ENCODE measurements around the gene FRRS1L.

Gene FRRS1L

GRCh38 chr9:109190151-109190550 is 23.1 kb upstream of the FRRS1L start:
- Histone ChIP-seq H3K27ac (no peak overlapping the region), H3K4me3 (no peak overlapping the region)
- no peak for DNase-seq (ENCODE audit: low spot score)
- TF ChIP-seq CTCF (IDR thresholded peaks at IDR 0.05) = no peak

GRCh38 chr9:109186857-109187520 is 19.9 kb upstream of the FRRS1L start:
- no peak overlapping the region for H3K4me3 ChIP-seq
- no peak for TF ChIP-seq CTCF (IDR thresholded peaks at IDR 0.05)
- H3K27ac ChIP-seq = no peak overlapping the region
- DNase-seq (ENCODE audit: low spot score) = no peak

GRCh38 chr9:109182940-109183798 is 16.1 kb upstream of the FRRS1L start:
- TF ChIP-seq CTCF (IDR thresholded peaks at IDR 0.05) = no peak
- Histone ChIP-seq H3K27ac (no peak overlapping the region), H3K4me3 (no peak overlapping the region)
- no peak for DNase-seq (ENCODE audit: low spot score)

GRCh38 chr9:109182550-109182939 is 15.5 kb upstream of the FRRS1L start:
- no peak for TF ChIP-seq CTCF (IDR thresholded peaks at IDR 0.05)
- H3K27ac ChIP-seq = no peak overlapping the region
- no peak overlapping the region for H3K4me3 ChIP-seq
- no peak for DNase-seq (ENCODE audit: low spot score)

GRCh38 chr9:109181284-109181683 is 14.2 kb upstream of the FRRS1L start:
- no peak overlapping the region for H3K4me3 ChIP-seq
- DNase-seq (ENCODE audit: low spot score) = no peak

GRCh38 chr9:109179801-109180523 is 12.9 kb upstream of the FRRS1L start:
- TF ChIP-seq CTCF (IDR thresholded peaks at IDR 0.05) = no peak
- Histone ChIP-seq H3K4me3 (no peak overlapping the region), H3K27ac (no peak overlapping the region)
- DNase-seq (ENCODE audit: low spot score) = no peak

More at GRCh38 chr9:109181284-109181683, 14.2 kb upstream of the FRRS1L start:
- TF ChIP-seq CTCF (IDR thresholded peaks at IDR 0.05) = no peak
- H3K27ac ChIP-seq = no peak overlapping the region

All from coronary artery (tissue), 2 donors.